NCI-H1694 (cell line): ENCODE results near the gene SNAPC1.
"Not testable (repeated sequence)": the region's sequence is repeated elsewhere in the genome, so short reads cannot be mapped to it uniquely, and the experiment has no call there.

Experiments used
- DNase-seq: peaks from one replicate; lab custom pipeline; 2025; lab: John Stamatoyannopoulos, UW

SNAPC1 gene

DNA sequence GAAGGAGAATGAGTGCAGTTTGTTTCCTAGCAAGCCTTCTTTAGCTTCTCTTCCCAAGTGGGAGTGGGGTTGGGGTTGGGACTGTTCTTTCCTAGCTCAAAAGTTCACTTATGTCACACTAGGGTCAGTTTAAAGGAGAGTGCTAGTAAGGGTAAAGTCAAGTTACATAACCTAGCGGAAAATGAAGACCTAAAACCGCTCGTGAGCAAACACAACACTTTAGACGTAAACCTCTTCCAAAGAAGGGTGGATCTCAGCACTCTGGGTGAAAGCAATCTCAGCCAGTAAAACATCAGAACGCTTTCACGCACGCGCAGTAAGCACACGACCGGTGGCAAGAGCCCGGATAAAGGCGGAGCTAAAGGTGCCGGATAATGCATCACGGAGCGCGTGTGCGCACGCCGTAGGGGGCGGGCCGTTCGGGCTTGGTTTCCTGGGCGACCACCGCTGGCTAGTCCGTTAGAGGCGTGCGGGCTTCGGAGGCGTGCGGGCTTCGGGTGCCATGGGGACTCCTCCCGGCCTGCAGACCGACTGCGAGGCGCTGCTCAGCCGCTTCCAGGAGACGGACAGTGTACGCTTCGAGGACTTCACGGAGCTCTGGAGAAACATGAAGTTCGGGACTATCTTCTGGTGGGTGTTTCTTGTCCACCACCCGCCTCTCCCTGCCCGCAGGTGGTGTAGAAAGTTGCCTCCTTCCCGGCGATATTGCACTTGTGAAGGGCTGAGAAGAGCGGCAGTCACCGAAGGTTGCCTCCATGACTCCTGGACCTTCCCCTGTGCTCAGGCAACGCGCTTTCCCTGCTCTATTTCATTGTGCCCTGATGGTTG, at the start of gene SNAPC1:
SNAPC1 (plus strand) TSS at position 462 of the 828 bp plus-strand sequence; CDS start at position 503, 41 bp downstream.
- DNase-seq, result peak; percentile 99

- no peak for DNase-seq
Measured at GRCh38 chr14:61713724-61714437, 48.3 kb upstream of the SNAPC1 start.

GRCh38 chr14:61716956-61717355, 45.3 kb upstream of the SNAPC1 start:
- no peak for DNase-seq

DNA sequence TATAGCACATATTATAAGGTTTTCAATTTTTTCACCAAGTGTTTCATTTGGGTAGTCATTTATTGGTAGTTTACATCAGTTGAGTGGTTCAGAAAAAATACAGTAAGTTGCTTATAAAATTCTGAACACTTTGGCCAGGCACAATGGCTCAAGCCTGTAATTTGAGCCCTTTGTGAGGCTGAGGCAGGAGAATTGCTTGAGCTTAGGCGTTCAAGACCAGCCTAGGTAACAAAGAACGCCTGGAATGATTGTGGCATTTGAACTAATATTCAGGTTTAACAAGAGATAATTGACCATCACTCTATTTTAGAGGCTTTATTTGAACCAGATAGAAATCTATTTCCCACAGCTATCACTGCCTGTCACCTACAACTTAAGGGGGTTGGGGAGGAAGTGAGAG, 44.2 kb upstream of the SNAPC1 start:
- DNase-seq, result no peak

GRCh38 chr14:61719344-61720293, 42.6 kb upstream of the SNAPC1 start:
- DNase-seq, result no peak

DNA sequence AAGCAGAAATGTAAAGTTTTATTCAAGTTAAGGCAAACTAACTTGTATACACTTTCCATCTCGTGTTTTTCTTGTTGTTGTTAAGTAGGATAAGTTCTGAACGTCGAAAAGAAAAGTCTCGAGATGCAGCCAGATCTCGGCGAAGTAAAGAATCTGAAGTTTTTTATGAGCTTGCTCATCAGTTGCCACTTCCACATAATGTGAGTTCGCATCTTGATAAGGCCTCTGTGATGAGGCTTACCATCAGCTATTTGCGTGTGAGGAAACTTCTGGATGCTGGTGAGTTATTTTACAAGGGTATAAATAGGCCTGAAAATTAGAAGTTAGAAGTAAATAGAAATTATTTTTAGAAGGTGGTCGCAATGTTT, 41.9 kb upstream of the SNAPC1 start:
- DNase-seq, result no peak

DNA sequence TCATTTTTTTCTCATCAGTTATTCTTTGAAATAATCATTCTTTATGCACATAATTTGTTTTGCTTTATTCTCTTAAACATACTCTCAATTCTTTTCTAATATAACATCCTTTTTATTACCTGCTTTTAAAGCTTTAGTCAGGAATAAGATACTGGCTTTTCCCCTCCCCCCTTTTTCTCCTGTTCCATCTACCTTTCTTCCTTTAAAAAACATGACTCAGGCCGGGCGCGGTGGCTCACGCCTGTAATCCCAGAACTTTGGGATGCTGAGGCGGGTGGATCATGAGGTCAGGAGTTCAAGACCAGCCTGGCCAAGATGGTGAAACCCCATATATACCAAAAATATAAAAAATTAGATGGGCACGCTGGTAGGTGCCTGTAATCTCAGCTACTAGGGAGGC, 41.5 kb upstream of the SNAPC1 start:
- DNase-seq, result no peak

GRCh38 chr14:61724133-61724532, 38.1 kb upstream of the SNAPC1 start:
- DNase-seq, result no peak

GRCh38 chr14:61726778-61727658, 35.2 kb upstream of the SNAPC1 start:
- DNase-seq, result no peak

DNA sequence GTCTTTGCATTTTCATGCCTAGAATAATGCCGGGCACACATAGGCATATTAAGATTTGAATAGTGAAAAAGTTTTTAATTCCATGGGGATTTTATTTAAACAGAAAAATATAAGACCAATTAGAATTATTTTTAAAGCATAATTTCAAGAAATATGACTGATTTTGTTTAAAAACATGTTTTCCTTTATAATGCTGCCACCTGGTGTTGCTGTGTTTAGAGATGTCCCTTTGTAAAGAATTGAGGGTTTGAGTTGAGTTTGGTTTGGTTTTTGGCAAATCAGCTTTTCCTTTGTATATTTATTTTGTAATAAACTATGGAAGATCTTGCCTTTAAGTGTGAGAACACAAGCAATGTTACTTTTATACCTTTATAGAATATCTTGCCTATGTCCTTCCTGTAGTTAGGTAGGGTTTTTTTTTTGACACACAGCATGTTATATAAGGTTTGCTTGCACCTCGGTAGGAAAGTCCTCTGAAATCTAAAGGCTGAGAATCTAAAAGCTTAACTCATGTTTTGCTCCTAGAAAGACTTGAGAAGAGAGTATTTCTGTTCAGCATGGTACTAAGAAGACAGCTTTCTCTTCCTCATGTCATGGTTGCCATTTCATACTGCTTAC, 31.4 kb upstream of the SNAPC1 start:
- peak; percentile 42 for DNase-seq

DNA sequence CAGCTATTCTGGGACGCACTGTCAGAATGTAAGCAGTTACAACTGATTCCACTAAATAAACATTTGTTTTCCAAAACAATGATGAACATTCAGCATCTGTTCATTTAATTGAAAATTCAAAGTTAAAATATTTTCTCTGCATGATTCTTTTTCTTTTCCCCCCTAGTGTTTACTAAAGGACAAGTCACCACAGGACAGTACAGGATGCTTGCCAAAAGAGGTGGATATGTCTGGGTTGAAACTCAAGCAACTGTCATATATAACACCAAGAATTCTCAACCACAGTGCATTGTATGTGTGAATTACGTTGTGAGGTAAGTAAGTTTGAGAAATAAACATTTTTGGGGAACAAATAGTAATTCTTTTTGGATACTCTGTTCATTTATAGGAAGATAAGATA, 28.2 kb upstream of the SNAPC1 start:
- no peak for DNase-seq

- DNase-seq, result no peak
Measured at GRCh38 chr14:61736751-61737150, 25.5 kb upstream of the SNAPC1 start.

DNA sequence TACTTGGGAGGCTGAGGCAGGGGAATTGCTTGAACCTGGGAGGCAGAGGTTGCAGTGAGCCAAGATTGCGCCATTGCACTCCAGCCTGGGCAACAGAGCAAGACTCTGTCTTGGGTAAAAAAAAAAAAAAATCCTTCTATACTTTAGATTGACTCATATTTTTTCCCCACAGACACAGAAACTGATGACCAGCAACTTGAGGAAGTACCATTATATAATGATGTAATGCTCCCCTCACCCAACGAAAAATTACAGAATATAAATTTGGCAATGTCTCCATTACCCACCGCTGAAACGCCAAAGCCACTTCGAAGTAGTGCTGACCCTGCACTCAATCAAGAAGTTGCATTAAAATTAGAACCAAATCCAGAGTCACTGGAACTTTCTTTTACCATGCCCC, 24.3 kb upstream of the SNAPC1 start:
- DNase-seq, result no peak

- DNase-seq, result no peak
Measured at GRCh38 chr14:61739133-61739532, 23.1 kb upstream of the SNAPC1 start.

DNA sequence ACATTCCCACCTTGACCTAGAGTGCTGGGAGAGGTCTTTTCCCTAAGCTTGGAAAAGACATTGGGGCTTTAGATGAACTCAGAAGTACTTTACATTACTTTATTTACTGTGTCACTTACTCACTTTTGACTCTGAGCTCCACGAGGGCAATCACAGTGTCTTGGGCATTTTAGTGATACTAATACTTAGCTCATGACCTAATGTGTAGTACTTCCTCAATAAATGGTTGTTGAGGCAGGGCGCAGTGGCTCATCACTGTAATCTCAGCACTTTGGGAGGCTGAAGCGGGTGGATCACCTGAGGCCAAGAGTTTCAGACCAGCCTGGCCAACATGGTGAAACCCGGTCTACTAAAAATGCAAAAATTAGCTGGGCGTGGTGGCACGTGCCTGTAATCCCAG, 19.8 kb upstream of the SNAPC1 start:
- no peak for DNase-seq

- no peak for DNase-seq
Measured at GRCh38 chr14:61744238-61744637, 18.0 kb upstream of the SNAPC1 start.

DNA sequence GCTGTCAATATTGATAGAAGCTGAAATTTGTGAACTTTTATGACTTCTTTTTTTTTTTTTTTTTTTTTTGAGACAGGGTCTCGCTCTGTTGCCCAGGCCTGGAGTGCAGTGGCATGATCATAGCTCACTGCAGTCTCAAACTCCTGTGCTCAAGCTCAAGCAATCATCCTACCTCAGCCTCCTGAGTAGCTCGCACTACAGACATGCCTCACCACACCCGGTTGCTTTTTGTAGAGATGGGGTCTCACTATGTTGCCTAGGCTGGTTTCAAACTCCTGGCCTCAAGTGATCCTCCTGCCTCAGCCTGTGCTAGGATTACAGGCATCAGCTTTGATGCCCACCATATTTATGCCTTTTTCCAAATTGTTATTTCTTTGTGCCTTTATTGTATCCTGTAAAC, 15.9 kb upstream of the SNAPC1 start:
- not testable (repeated sequence) for DNase-seq

- DNase-seq, result no peak
Measured at GRCh38 chr14:61746881-61747280, 15.3 kb upstream of the SNAPC1 start.

GRCh38 chr14:61747342-61747741, 14.9 kb upstream of the SNAPC1 start:
- DNase-seq, result no peak

GRCh38 chr14:61749264-61749663, 13.0 kb upstream of the SNAPC1 start:
- no peak for DNase-seq

DNA sequence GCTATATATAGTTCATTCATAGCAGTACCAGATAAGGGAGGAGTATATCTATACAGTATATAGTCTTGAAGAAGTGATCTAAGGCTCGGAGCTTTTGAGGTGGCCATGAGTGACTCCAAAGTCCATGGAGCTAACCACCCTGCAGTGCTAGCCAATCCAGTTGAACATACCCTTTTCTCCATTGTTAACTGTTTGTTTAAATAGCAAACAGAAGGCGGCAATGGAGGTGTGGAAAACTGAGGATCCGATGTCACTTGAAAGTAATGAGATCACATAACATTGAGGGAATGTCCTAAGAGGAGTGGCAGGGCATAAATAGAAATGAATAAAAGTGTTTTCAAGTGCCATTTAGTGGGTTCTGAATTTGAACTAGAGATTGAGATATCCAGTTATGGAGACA, 12.4 kb upstream of the SNAPC1 start:
- no peak for DNase-seq
